Activated naive CD4-positive, alpha-beta T cell treated with anti-CD3 and anti-CD28 coated beads for 36 hours (primary cell): ENCODE results near the gene BLM. TPM values are rescaled to one million over a fixed set of nuclear protein-coding genes. Genes with fewer than 3 reads are reported as not detected.
A peak's percentile ranks its signal among the peaks of the same experiment; 100 is the strongest.
"Not testable (repeated sequence)": the region's sequence is repeated elsewhere in the genome, so short reads cannot be mapped to it uniquely, and the experiment has no call there.

ENCODE experiments used
- CTCF ChIA-PET: fragments of 350-600 bp; sonication (Branson Sonifier 250); formaldehyde crosslinking; loops from one replicate; lab custom pipeline; 2021; ENCODE audit warnings: antibody characterized with exemption; lab: Charles Lee
- DNase-seq: peaks from one replicate; pipeline ENCODE4 v3.0.0-alpha.2; 2020
- H3K27ac Mint-ChIP-seq: one replicate; pipeline ENCODE4 v1.8.0; 2021; ENCODE audit warnings: mild to moderate bottlenecking, mixed read lengths
- H3K27me3 Mint-ChIP-seq: one replicate; pipeline ENCODE4 v1.8.0; 2021; ENCODE audit warnings: low read depth, mixed read lengths
- H3K36me3 Mint-ChIP-seq: one replicate; pipeline ENCODE4 v1.8.0; 2021; ENCODE audit warnings: low read depth, mixed read lengths
- H3K4me1 Mint-ChIP-seq: one replicate; pipeline ENCODE4 v1.8.0; 2021; ENCODE audit warnings: low read depth, mixed read lengths
- H3K4me3 Mint-ChIP-seq: one replicate; pipeline ENCODE4 v1.8.0; 2021; ENCODE audit warnings: mild to moderate bottlenecking, moderate library complexity, mixed read lengths
- H3K9me3 Mint-ChIP-seq: one replicate; pipeline ENCODE4 v1.8.0; 2021; ENCODE audit warnings: mixed read lengths
- intact Hi-C: fragments of 100-400 bp; cut with micrococcal nuclease; formaldehyde crosslinking; loops from one replicate; pipeline ENCODE4 v1.15.1; 2023
- total RNA-seq, 2 experiments: library from RNA; stranded (reverse); gene quantifications; one replicate each; pipeline ENCODE4 v1.2.3, GENCODE V29; 2021

BLM gene
- total RNA-seq, 2 experiments from 2014 or later = 62.9 to 70.4 TPM

- H3K36me3 Mint-ChIP-seq = peaks cover 19% of the 10 kb centered on the region
- peak; percentile 81 for DNase-seq
- H3K4me1 Mint-ChIP-seq = peaks cover 26% of the 10 kb centered on the region
- no peaks in the 10 kb centered on the region for H3K9me3 Mint-ChIP-seq
- CTCF ChIA-PET = interaction anchor here (1.1 kb wide), 1 partner anchor 13 kb away, joined by 3 read pairs; no protein-coding TSS in a partner anchor
- intact Hi-C loops = no loop called here
- H3K27ac Mint-ChIP-seq = peak overlapping the region; percentile 74
- H3K27me3 Mint-ChIP-seq = no peaks in the 10 kb centered on the region
- no peak overlapping the region for H3K4me3 Mint-ChIP-seq
These were observed 128.2 kb downstream of the BLM start for GRCh38 chr15:90845201-90845949.

GRCh38 chr15:90849424-90849823 lies 132.3 kb downstream of the BLM start:
- H3K27ac Mint-ChIP-seq = peak overlapping the region; percentile 30
- H3K4me3 Mint-ChIP-seq, intact Hi-C loops, H3K27me3 Mint-ChIP-seq, DNase-seq, H3K9me3 Mint-ChIP-seq, CTCF ChIA-PET: not testable (repeated sequence)
- H3K4me1 Mint-ChIP-seq = peaks cover 52% of the 10 kb centered on the region
- H3K36me3 Mint-ChIP-seq = peaks cover 28% of the 10 kb centered on the region

GRCh38 chr15:90851114-90851513 lies 134.0 kb downstream of the BLM start:
- Mint-ChIP-seq H3K4me1 (peaks cover 59% of the 10 kb centered on the region), H3K9me3 (peaks cover 3% of the 10 kb centered on the region), H3K4me3 (no peak overlapping the region), H3K36me3 (peaks cover 30% of the 10 kb centered on the region), H3K27ac (peak overlapping the region; percentile 97), H3K27me3 (no peaks in the 10 kb centered on the region)
- DNase-seq = peak; percentile 79
- intact Hi-C loops = no loop called here
- CTCF ChIA-PET = interaction anchor here (0.7 to 0.8 kb wide), 2 partner anchors 12 to 35 kb away, joined by 3 to 5 read pairs; no protein-coding TSS in a partner anchor

GRCh38 chr15:90851940-90852339 lies 134.8 kb downstream of the BLM start:
- Mint-ChIP-seq H3K4me1 (peaks cover 65% of the 10 kb centered on the region), H3K27me3 (no peaks in the 10 kb centered on the region), H3K36me3 (peaks cover 25% of the 10 kb centered on the region), H3K9me3 (peaks cover 3% of the 10 kb centered on the region), H3K4me3 (peak overlapping the region; percentile 32), H3K27ac (peak overlapping the region; percentile 97)
- intact Hi-C loops = loop anchor here (1.0 kb wide), 3 partner anchors 14 to 22 kb away; no protein-coding TSS in a partner anchor
- CTCF ChIA-PET = interaction anchor here (0.6 to 1.0 kb wide), 3 partner anchors 13 to 22 kb away, joined by 3 to 5 read pairs (median 3); partner anchors contain the start of gene FURIN
- DNase-seq = peak; percentile 59

- Mint-ChIP-seq H3K4me1 (peaks cover 80% of the 10 kb centered on the region), H3K4me3 (no peak overlapping the region), H3K36me3 (peaks cover 21% of the 10 kb centered on the region), H3K27me3 (no peaks in the 10 kb centered on the region), H3K27ac (peak overlapping the region; percentile 97), H3K9me3 (peaks cover 3% of the 10 kb centered on the region)
- DNase-seq = no peak
- CTCF ChIA-PET = no interaction called here
- intact Hi-C loops = no loop called here
These were observed 138.0 kb downstream of the BLM start for GRCh38 chr15:90855139-90855538.

GRCh38 chr15:90857337-90857736 lies 140.2 kb downstream of the BLM start:
- intact Hi-C loops = no loop called here

GRCh38 chr15:90857883-90858443 lies 140.8 kb downstream of the BLM start:
- Mint-ChIP-seq H3K4me3 (no peak overlapping the region), H3K36me3 (peaks cover 9% of the 10 kb centered on the region)
- CTCF ChIA-PET = interaction anchor here (0.8 kb wide), 1 partner anchor 15 kb away, joined by 3 read pairs; no protein-coding TSS in a partner anchor

More at GRCh38 chr15:90857337-90857736, 140.2 kb downstream of the BLM start:
- CTCF ChIA-PET = no interaction called here
- DNase-seq = no peak
- H3K9me3 Mint-ChIP-seq = no peaks in the 10 kb centered on the region
- no peaks in the 10 kb centered on the region for H3K27me3 Mint-ChIP-seq
- H3K27ac Mint-ChIP-seq = peak overlapping the region; percentile 48
- H3K36me3 Mint-ChIP-seq = peaks cover 9% of the 10 kb centered on the region
- H3K4me3 Mint-ChIP-seq = no peak overlapping the region
- peaks cover 69% of the 10 kb centered on the region for H3K4me1 Mint-ChIP-seq

GRCh38 chr15:90859234-90860131 lies 142.3 kb downstream of the BLM start:
- peak overlapping the region; percentile 60 for H3K27ac Mint-ChIP-seq
- intact Hi-C loops = no loop called here
- CTCF ChIA-PET = no interaction called here
- H3K36me3 Mint-ChIP-seq = peaks cover 2% of the 10 kb centered on the region
- no peak overlapping the region for H3K4me3 Mint-ChIP-seq
- no peaks in the 10 kb centered on the region for H3K9me3 Mint-ChIP-seq
- peaks cover 63% of the 10 kb centered on the region for H3K4me1 Mint-ChIP-seq
- DNase-seq = no peak
- no peaks in the 10 kb centered on the region for H3K27me3 Mint-ChIP-seq

More at GRCh38 chr15:90857883-90858443, 140.8 kb downstream of the BLM start:
- peaks cover 63% of the 10 kb centered on the region for H3K4me1 Mint-ChIP-seq
- no peak for DNase-seq
- intact Hi-C loops = no loop called here
- H3K27me3 Mint-ChIP-seq = no peaks in the 10 kb centered on the region
- peak overlapping the region; percentile 48 for H3K27ac Mint-ChIP-seq
- H3K9me3 Mint-ChIP-seq = no peaks in the 10 kb centered on the region

GRCh38 chr15:90860450-90860849 lies 143.3 kb downstream of the BLM start:
- no peak for DNase-seq
- intact Hi-C loops = no loop called here
- H3K36me3 Mint-ChIP-seq = no peaks in the 10 kb centered on the region
- H3K4me3 Mint-ChIP-seq = no peak overlapping the region
- peak overlapping the region; percentile 44 for H3K27ac Mint-ChIP-seq
- no peaks in the 10 kb centered on the region for H3K9me3 Mint-ChIP-seq
- peaks cover 53% of the 10 kb centered on the region for H3K4me1 Mint-ChIP-seq
- CTCF ChIA-PET = interaction anchor here (0.6 kb wide), 1 partner anchor 33 kb away, joined by 6 read pairs; no protein-coding TSS in a partner anchor
- no peaks in the 10 kb centered on the region for H3K27me3 Mint-ChIP-seq

- Mint-ChIP-seq H3K27me3 (no peaks in the 10 kb centered on the region), H3K4me1 (peaks cover 50% of the 10 kb centered on the region), H3K4me3 (no peak overlapping the region), H3K9me3 (no peaks in the 10 kb centered on the region), H3K36me3 (no peaks in the 10 kb centered on the region), H3K27ac (peak overlapping the region; percentile 44)
- CTCF ChIA-PET = interaction anchor here (0.6 kb wide), 1 partner anchor 34 kb away, joined by 6 read pairs; no protein-coding TSS in a partner anchor
- DNase-seq = peak; percentile 35
- intact Hi-C loops = no loop called here
These were observed 144.0 kb downstream of the BLM start for GRCh38 chr15:90860942-90861675.

- H3K27me3 Mint-ChIP-seq = no peaks in the 10 kb centered on the region
- H3K27ac Mint-ChIP-seq = no peak overlapping the region
- intact Hi-C loops = no loop called here
- H3K9me3 Mint-ChIP-seq = no peaks in the 10 kb centered on the region
- no peaks in the 10 kb centered on the region for H3K36me3 Mint-ChIP-seq
- H3K4me1 Mint-ChIP-seq = peaks cover 37% of the 10 kb centered on the region
- CTCF ChIA-PET = no interaction called here
- no peak overlapping the region for H3K4me3 Mint-ChIP-seq
- DNase-seq = no peak
These were observed 145.3 kb downstream of the BLM start for GRCh38 chr15:90862487-90862886.
